ENCODE data around the gene RARS1.

DNA sequence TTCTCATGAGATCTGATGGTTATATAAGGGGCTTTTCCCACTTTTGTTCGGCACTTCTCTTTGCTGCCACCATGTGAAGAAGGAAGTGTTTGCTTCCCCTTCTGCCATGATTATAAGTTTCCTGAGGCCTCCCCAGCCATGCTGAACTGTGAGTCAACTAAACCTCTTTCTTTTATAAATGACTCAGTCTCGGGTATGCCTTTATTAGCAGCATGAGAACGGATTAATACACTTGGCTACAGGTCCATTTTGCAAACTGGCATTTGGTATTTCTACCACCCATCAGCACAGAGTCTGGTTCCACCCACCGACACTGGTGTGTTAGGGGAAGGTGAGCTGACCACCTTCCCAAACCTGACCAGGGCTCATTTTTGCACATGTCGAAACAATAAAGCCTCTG, 47.9 kb upstream of the RARS1 start:
- TF ChIP-seq, protein P1, sequence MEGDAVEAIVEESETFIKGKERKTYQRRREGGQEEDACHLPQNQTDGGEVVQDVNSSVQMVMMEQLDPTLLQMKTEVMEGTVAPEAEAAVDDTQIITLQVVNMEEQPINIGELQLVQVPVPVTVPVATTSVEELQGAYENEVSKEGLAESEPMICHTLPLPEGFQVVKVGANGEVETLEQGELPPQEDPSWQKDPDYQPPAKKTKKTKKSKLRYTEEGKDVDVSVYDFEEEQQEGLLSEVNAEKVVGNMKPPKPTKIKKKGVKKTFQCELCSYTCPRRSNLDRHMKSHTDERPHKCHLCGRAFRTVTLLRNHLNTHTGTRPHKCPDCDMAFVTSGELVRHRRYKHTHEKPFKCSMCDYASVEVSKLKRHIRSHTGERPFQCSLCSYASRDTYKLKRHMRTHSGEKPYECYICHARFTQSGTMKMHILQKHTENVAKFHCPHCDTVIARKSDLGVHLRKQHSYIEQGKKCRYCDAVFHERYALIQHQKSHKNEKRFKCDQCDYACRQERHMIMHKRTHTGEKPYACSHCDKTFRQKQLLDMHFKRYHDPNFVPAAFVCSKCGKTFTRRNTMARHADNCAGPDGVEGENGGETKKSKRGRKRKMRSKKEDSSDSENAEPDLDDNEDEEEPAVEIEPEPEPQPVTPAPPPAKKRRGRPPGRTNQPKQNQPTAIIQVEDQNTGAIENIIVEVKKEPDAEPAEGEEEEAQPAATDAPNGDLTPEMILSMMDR (IDR thresholded peaks at IDR 0.05), result no peak
- no peak for TF ChIP-seq POLR2A (IDR thresholded peaks at IDR 0.05)
- TF ChIP-seq EP300 (IDR thresholded peaks at IDR 0.05), result no peak
